GM12892 (cell line): Measurements from ENCODE around the gene POLR2B.

Source experiments
- POLR2A ChIP-seq: IDR thresholded peaks from 2 replicates; pipeline ENCODE4 v1.6.1; 2011; ENCODE audit warnings: low read depth, low read length, control low read depth
- POLR2AphosphoS5 ChIP-seq: IDR thresholded peaks from 2 replicates; pipeline ENCODE4 v1.6.1; 2011; ENCODE audit warnings: low read depth, low read length, control low read depth
- TAF1 ChIP-seq: IDR thresholded peaks from 2 replicates; pipeline ENCODE4 v1.6.1; 2011; ENCODE audit warnings: low read depth, mild to moderate bottlenecking, control low read depth, low read length, borderline replicate concordance

- no peak for TF ChIP-seq POLR2AphosphoS5
- no peak for TF ChIP-seq TAF1
- TF ChIP-seq POLR2A: no peak
Measured at GRCh38 chr4:57044996-57045395, 66.3 kb downstream of the POLR2B start.
